Measurements from ENCODE around the gene INPP5D.
"Not testable (repeated sequence)": the region's sequence is repeated elsewhere in the genome, so short reads cannot be mapped to it uniquely, and the experiment has no call there.

Gene INPP5D

GRCh38 chr2:233059797-233060500, at the start of gene INPP5D:
INPP5D (plus strand) TSS chr2:233060342; CDS start chr2:233060479, 137 bp downstream.
- DNase-seq (ENCODE audit: low spot score) = peak; percentile 52

- no peak for DNase-seq (ENCODE audit: low spot score)
Measured at GRCh38 chr2:233010569-233011267, 49.4 kb upstream of the INPP5D start.

GRCh38 chr2:233011268-233011650, 48.9 kb upstream of the INPP5D start:
- no peak for DNase-seq (ENCODE audit: low spot score)

GRCh38 chr2:233011702-233012131, 48.4 kb upstream of the INPP5D start:
- no peak for DNase-seq (ENCODE audit: low spot score)

DNA sequence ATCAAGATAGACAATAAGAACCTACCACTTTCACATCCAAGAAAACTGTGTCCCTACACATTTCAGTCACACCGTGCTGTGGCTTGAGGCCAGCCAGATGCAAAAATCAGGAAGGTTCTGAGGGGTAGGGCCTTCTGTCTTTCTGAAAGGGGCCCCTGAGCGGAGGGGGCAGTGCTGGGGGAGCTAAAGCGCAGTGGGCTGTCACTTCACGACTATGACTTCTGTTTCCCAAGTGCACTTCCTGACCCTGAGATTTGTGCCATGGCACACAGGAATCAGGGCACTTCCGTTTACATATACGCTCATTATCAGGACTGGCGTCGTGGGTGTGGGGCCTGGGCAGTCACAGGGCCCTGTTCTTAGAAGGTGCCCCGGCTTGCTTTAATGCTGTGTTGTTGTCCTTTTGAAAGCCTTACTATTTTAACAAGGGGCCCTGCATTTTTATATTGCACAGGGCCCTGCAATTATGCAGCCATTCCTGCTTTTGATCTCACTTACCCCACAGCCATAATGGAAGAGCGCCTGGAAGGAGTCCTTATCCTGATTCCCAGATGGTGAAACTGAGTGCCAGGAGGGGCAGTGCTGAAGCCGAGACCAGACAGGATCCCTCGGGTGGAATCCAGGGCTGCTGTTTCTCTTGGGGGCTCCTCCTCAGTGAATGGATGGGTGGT, 47.7 kb upstream of the INPP5D start:
- no peak for DNase-seq (ENCODE audit: low spot score)

- peak; percentile 61 for DNase-seq (ENCODE audit: low spot score)
Measured at GRCh38 chr2:233013027-233013461, 47.1 kb upstream of the INPP5D start, which contains the start of gene NGEF. NGEF (minus strand) TSS chr2:233013256; CDS start chr2:232974890, 38,366 bp downstream.

DNA sequence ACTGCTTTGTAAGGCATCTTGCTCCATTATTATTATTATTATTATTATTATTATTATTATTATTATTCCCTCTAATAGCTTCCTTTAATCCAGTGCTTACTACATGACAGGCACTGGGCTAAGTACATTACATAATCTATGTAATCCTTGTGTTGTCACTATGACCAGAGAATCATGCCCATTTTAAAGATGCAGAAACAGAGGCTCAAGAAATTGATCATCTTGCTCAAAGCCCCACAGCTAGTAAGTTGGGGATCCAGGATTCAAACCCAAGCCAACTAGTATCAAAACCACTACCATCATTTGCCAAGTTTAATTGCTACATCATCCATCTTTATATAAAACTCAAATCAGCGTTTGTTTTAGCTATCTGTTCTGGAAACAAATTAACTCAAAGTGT, 46.5 kb upstream of the INPP5D start:
- DNase-seq (ENCODE audit: low spot score) = no peak

DNA sequence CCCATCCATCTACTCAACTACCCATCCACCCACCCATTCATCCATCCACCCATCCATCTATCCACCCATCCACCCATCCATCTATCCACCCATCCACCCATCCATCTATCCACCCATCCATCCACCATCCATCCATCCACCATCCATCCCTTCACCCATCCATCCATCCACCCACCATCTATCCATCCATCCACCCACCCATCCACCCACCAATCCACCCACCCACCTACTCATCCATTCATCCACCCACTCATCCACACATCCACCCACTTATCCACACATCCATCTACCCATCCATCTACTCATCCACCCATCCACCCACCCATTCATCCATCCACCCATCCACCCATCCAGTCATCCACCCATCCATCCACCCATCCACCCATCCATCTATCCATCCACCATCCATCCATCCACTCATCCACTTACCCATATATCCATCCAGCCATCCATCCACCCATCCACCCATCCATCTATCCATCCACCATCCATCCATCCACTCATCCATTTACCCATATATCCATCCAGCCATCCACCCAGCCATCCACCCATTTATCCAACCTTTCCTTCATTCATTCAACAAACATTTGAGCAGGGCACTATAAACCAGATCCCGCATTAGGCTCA, 45.0 kb upstream of the INPP5D start:
- no peak for DNase-seq (ENCODE audit: low spot score)

DNA sequence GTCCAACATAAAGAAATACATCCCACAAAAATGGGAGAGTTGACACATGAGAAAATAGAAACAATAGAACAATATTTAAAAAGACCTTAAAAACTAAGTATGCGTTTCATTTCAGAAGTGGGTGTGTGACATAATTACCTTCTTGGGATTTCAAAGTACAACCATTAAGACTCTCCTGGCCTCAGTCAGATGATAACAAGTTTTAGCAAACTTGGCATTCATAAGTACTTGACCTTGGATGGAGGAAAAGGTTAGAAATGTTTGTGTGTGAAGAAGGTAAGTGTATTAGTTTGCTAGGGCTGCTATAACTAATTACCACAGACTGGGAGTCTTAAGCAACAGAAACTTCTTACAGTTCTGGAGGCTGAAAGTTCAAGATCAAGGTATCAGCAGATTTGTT, 42.2 kb upstream of the INPP5D start:
- no peak for DNase-seq (ENCODE audit: low spot score)

DNA sequence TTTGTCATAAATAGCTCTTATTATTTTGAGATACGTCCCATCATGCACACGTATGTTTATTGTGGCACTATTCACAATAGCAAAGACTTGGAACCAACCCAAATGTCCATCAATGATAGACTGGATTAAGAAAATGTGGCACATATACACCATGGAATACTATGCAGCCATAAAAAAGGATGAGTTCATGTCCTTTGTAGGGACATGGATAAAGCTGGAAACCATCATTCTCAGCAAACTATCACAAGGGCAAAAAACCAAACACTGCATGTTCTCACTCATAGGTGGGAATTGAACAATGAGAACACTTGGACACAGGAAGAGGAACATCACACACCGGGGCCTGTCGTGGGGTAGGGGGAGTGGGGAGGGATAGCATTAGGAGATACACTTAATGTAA, 40.5 kb upstream of the INPP5D start:
- DNase-seq (ENCODE audit: low spot score) = not testable (repeated sequence)

DNA sequence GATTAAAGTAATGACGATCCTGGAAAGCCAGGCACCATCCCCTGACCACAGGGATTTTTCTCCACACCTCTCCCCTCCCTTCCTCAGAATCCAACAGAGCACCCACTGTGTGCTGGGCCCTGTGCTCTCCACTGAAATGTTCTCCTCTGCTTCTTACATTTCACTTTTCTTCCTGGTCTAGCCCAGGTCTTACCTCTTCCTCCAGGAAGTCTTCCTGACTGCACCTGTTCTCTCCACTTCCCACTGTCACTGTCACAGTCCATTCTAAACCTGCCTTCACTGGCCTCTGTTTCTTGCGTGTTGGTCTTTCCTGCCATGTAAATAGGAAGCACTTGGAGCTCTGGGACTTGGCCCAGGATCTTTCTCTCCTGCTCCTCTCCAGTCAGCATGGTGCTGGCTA, 39.7 kb upstream of the INPP5D start:
- DNase-seq (ENCODE audit: low spot score) = no peak

GRCh38 chr2:233021771-233022170, 38.4 kb upstream of the INPP5D start:
- DNase-seq (ENCODE audit: low spot score) = no peak

- no peak for DNase-seq (ENCODE audit: low spot score)
Measured at GRCh38 chr2:233022561-233022960, 37.6 kb upstream of the INPP5D start.

- DNase-seq (ENCODE audit: low spot score) = no peak
Measured at GRCh38 chr2:233023007-233023760, 37.0 kb upstream of the INPP5D start.

GRCh38 chr2:233023761-233024410, 36.3 kb upstream of the INPP5D start:
- no peak for DNase-seq (ENCODE audit: low spot score)

- no peak for DNase-seq (ENCODE audit: low spot score)
Measured at GRCh38 chr2:233025706-233026105, 34.4 kb upstream of the INPP5D start.

DNA sequence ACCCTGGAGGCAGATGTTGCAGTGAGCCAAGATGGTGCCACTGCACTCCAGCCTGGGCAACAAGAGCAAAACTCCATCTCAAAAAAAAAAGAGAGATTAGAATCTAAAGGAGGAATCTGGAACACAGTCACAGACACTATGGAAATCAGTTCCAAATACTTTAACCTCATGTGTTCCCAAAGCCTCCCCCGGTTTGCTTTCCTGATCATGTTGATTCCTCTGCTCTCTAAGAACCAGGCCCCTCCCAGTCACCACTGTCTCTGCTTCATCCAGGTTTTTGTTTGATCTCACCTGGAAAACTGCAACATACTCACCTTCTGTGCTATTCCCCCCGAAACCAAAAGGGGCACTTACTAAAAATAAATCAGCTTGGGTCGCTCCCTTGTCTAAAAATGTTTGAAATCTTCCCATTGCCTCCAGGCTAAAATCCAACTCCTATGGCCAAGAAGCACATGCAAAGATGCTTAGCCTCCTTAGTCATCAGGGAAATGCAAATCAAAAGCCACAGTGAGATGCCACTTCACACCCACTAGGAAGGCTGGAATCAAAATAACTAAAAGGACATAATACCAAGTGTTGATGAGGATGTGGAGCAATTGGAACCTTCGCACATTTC, 33.8 kb upstream of the INPP5D start:
- DNase-seq (ENCODE audit: low spot score) = peak; percentile 14

GRCh38 chr2:233029321-233029720, 30.8 kb upstream of the INPP5D start:
- DNase-seq (ENCODE audit: low spot score) = peak; percentile 51

GRCh38 chr2:233031556-233032500, 28.3 kb upstream of the INPP5D start:
- no peak for DNase-seq (ENCODE audit: low spot score)
